HFF-Myc (cell line): ENCODE results near the gene P2RY6.

Experiments
- DNase-seq: peaks from one replicate; pipeline ENCODE4 v3.0.0-alpha.2; 2011; ENCODE audit warnings: low read depth; ENCODE audit errors: extremely low read depth
- H3K4me3 ChIP-seq: replicated peaks from 2 replicates; pipeline ENCODE4 v1.5.1; 2011; ENCODE audit warnings: low read depth, mild to moderate bottlenecking, control low read depth, low read length
- TF ChIP-seq, protein P1 (sequence below): IDR thresholded peaks from 2 replicates; pipeline ENCODE4 v1.5.1; 2012; ENCODE audit warnings: mild to moderate bottlenecking, low read depth, low read length, control low read depth; ENCODE audit errors: missing control alignments

The P2RY6 gene

DNA sequence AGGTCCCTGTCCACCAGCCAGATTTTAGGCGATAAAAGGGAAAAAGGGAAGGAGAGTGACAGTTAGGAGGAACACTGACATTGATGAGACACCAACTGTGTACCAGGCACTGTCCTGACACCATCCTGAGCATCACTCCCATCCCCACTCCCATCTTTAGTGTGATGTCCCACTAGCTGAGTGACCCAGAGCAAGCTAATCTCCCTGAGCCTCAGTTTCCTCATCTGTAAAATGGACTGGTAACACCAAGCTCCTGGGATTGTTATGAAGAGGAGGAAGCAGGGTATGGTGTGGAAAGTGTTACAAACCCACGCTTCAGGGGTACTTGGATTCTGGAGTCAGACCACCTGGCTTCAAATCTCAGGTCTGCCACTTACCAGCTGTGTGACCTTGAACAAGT, 8.5 kb upstream of the P2RY6 start:
- TF ChIP-seq, protein P1, sequence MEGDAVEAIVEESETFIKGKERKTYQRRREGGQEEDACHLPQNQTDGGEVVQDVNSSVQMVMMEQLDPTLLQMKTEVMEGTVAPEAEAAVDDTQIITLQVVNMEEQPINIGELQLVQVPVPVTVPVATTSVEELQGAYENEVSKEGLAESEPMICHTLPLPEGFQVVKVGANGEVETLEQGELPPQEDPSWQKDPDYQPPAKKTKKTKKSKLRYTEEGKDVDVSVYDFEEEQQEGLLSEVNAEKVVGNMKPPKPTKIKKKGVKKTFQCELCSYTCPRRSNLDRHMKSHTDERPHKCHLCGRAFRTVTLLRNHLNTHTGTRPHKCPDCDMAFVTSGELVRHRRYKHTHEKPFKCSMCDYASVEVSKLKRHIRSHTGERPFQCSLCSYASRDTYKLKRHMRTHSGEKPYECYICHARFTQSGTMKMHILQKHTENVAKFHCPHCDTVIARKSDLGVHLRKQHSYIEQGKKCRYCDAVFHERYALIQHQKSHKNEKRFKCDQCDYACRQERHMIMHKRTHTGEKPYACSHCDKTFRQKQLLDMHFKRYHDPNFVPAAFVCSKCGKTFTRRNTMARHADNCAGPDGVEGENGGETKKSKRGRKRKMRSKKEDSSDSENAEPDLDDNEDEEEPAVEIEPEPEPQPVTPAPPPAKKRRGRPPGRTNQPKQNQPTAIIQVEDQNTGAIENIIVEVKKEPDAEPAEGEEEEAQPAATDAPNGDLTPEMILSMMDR = no peak
- H3K4me3 ChIP-seq = no peak overlapping the region
- DNase-seq = no peak

DNA sequence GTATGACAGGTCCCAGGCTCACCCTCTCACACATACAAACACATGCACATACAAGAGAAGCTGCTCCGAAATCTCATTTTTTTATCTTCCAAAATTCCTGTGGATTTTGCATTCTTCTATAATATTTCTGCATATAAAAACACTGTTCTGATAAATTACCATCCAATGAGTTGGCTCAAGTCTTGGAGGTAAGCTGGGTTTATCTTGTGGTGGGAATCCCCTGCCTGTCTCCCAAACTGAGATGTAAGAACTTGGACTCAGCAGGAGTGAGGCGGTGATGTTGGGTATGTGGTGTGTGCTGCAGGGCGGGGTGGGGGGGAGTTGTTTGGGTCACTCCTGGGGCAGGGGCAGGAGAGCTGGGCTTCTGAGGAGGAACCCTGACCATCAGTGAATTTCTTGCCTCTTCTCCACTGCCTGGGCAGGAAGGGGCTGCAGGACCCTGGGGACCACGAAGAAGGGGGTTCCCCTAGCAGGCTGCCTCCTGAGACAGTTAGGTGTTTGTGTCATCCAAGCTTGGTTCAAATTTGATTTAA, 6.8 kb upstream of the P2RY6 start:
- H3K4me3 ChIP-seq = no peak overlapping the region
- TF ChIP-seq, protein P1 = no peak
- no peak for DNase-seq

DNA sequence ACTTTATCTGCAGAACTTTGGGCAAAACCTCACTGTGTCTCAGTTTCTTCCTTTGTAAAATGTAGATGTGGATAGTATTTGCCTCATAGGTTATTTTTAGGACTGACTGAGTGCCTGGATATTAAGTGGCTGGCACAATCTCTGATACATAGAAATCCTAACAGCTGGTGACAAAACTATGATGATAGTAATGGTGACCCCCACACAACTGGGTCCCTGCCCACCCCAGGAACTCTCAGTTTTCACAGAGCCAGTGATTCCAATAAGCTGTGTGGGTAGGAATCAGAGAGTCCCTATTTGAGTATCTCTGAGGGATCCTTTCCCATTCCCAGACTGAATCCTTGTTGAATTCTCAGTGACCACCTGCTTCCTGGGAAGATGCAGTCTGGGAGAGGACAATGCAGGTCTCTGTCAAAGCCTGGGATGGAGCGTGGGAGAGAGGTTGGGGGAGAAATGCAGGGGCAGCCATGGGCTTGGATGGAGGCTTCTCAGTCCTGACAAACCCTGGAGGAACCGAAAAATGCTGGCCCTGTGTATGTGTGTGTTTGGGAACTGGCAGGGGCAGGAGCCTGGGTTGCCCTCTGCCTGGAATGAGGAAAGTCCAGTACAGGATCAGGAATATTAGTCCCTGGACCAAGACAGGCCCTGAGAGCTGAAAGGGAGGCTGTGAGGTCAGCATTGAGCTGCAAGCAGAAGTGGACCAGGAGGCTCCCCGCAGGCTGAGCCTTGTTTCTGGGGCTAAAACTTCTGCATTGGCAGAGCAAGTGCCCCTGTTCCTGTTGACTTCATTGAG, 6.1 kb upstream of the P2RY6 start:
- TF ChIP-seq, protein P1 = no peak

DNA sequence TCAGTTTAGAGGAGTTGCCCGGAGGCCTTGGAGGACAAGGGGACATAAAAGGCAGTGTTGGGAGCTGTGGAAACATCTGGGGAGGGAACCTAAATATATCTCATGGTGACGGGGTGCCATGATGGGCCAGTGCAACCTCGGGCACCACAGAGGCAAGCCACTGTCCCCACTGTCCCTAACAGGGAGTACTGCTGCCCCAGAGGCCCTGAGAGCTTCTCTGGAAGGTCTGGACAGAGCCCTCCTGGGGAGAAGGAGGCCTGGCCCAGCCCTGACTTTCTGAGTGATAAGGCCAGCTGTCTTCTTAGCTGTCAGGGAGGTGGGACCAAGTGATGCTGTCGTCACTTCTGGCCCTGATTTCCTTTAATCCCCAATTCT, 5.5 kb upstream of the P2RY6 start:
- TF ChIP-seq, protein P1 = no peak
- H3K4me3 ChIP-seq = no peak overlapping the region
- DNase-seq = no peak

More for the DNA sequence above, 6.1 kb upstream of the P2RY6 start:
- no peak for DNase-seq
- no peak overlapping the region for H3K4me3 ChIP-seq

DNA sequence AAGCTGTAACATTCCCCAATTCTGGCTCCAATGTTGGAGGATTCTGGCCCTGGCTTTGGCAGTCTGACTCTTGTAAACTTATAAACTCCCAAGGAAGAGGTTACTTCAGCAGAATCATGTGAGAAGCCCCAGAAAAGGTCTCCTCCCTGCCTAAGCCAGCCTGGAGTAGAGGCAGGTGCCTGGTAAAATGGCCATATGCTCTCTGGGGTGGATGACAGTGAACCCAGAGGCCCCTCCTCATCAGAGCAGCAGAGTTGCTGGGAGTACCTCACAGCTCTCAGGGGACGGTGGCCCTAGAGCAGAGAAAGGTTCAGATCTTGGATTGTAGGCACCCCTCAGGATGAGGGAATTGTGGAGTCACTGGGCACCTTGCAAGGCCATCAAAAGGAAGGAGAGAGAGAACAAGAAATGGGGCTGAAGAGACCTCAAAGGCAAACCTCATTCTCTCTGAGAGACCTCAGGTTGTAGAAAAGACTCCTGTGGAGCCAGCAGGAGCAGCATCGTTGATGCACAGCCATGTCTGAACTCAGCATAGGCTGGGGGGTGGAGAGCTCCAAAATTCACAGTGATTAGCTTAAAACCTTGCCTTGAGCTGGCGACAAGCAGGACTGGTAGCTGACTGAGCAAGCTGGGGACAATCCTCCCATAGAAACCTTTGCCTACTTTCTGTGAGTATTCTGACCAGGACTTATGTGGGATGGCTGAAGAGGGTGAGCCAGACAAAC, 4.9 kb upstream of the P2RY6 start:
- TF ChIP-seq, protein P1 = no peak
- no peak for DNase-seq
- no peak overlapping the region for H3K4me3 ChIP-seq

DNA sequence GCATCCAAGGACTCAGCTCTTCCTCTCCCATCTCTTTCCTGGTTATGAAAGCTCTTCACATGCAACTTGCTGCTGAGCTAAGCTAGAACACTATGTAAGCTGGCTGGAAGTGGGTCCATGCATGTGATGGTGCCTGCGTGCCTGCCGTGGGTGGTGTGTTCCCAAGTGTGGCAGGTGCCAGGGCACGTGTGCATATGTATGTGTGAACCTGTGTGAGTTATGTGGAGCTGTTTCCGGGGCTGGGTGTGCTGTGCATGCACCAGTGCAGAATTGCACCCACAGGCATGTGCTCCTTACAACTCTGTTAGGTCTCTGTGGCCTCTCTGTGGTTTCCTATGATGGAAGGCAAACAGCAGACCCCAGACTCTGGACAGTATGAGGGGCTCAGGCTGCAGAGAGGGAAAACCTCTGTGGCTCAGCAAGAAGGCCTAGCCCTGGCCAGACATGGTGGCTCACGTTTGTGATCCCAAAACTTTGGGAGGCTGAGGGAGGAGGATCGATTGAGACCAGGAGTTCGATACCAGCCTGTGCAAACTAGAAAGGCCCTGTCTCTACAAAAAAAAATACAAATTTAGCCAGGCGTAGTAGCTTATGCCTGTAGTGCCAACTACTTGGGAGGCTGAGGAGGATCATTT, 4.1 kb upstream of the P2RY6 start:
- TF ChIP-seq, protein P1 = no peak
- no peak for DNase-seq
- no peak overlapping the region for H3K4me3 ChIP-seq
